ENCODE results near the gene GREB1.

GREB1 gene

DNA sequence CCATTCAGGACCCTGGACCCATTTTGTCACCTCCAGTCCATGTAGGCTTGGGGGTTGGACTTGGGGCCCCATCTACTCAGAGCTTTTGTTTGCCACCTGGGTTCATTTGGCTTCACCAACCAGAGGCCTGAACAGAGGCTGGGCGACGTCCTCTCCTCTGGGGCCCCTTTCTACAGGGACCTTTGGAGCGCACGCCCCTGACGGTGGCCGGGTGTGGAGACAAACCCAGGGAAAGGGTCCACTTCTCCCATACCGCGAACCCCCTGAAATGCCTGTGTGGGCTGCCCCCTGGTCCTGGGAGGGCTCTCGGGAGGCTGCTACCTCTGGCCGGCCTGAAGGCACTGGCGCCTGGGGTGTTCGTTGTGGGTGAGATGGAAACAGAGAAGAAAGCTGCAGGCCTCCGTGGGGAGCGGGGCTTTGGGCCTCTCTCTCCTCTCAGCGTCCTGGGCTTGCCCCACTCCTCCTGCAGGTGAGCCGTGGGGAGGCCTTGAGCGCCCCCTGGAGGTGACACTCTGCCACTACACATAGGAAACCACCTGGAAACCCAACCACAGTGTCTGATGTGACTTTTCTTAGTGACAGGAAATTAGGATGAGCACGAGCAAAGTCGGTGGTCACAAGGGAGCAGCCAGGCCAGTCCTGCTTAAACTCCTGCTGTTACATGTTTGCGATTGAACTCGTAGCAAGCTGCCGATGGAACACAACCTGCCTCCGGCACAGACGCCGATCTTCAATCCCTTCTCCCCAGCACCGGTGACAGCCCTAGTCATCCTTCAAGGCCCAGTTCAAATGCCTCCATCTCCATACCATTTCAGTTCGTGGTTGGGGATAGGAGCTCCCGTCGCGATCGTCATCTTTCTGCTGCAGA, 148.1 kb downstream of the GREB1 start:
- H3K9me2 ChIP-seq (replicated peaks; ENCODE audit: insufficient read depth, low read length): no peaks in the 10 kb centered on the region
- H3F3A ChIP-seq (ENCODE audit: insufficient read depth): no peaks in the 10 kb centered on the region
- H3K4me3 ChIP-seq (ENCODE audit: insufficient read depth, low read length, poor library complexity, severe bottlenecking): no peak overlapping the region
- H3K27me3 ChIP-seq (ENCODE audit: low read length): no peaks in the 10 kb centered on the region
- no peak overlapping the region for H3K4me2 ChIP-seq (ENCODE audit: low read depth, low read length, poor library complexity, severe bottlenecking)
- TF ChIP-seq EZH2phosphoT487 (conservative IDR thresholded peaks at IDR 0.05; ENCODE audit: low read length): no peak
- TF ChIP-seq, protein P1, sequence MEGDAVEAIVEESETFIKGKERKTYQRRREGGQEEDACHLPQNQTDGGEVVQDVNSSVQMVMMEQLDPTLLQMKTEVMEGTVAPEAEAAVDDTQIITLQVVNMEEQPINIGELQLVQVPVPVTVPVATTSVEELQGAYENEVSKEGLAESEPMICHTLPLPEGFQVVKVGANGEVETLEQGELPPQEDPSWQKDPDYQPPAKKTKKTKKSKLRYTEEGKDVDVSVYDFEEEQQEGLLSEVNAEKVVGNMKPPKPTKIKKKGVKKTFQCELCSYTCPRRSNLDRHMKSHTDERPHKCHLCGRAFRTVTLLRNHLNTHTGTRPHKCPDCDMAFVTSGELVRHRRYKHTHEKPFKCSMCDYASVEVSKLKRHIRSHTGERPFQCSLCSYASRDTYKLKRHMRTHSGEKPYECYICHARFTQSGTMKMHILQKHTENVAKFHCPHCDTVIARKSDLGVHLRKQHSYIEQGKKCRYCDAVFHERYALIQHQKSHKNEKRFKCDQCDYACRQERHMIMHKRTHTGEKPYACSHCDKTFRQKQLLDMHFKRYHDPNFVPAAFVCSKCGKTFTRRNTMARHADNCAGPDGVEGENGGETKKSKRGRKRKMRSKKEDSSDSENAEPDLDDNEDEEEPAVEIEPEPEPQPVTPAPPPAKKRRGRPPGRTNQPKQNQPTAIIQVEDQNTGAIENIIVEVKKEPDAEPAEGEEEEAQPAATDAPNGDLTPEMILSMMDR (IDR thresholded peaks at IDR 0.05; ENCODE audit: insufficient read depth, low read length, poor library complexity, severe bottlenecking): peak; percentile 92
- no peaks in the 10 kb centered on the region for H3K9me3 ChIP-seq (ENCODE audit: insufficient read depth, low read length)
- no peak overlapping the region for H3K27ac ChIP-seq (ENCODE audit: low read depth, low read length)
- no peaks in the 10 kb centered on the region for H4K20me1 ChIP-seq (ENCODE audit: low read depth, low read length)
- no peaks in the 10 kb centered on the region for H3K79me2 ChIP-seq (ENCODE audit: insufficient read depth, low read length)
- H3K9ac ChIP-seq (ENCODE audit: low read length): no peak overlapping the region
- H3K36me3 ChIP-seq (ENCODE audit: low read length): no peaks in the 10 kb centered on the region
- no peak overlapping the region for H2AFZ ChIP-seq (ENCODE audit: low read depth, low read length, severe bottlenecking)

DNA sequence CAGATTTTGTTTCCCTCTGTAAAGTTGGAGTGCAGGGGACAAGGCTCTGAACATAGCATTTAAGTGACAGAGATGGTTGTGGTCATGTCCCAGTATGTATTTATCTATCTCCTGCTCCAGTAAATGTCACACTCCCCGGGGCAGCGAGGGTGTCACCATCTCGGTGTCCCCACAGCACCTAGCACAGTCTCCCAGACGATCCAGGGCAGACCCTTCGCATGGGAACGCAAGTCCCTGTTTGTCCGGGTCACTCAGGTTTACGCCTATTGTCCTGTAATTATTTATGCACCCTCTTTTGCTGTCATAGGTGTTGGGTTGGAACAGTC, 148.7 kb downstream of the GREB1 start:
- Histone ChIP-seq H3K9me3 (ENCODE audit: insufficient read depth, low read length) (no peaks in the 10 kb centered on the region), H3K9ac (ENCODE audit: low read length) (no peak overlapping the region), H3K79me2 (ENCODE audit: insufficient read depth, low read length) (no peaks in the 10 kb centered on the region), H3K4me2 (ENCODE audit: low read depth, low read length, poor library complexity, severe bottlenecking) (no peak overlapping the region), H3K27ac (ENCODE audit: low read depth, low read length) (no peak overlapping the region), H3K9me2 (replicated peaks; ENCODE audit: insufficient read depth, low read length) (no peaks in the 10 kb centered on the region), H2AFZ (ENCODE audit: low read depth, low read length, severe bottlenecking) (no peak overlapping the region), H3F3A (ENCODE audit: insufficient read depth) (no peaks in the 10 kb centered on the region), H4K20me1 (ENCODE audit: low read depth, low read length) (no peaks in the 10 kb centered on the region), H3K36me3 (ENCODE audit: low read length) (no peaks in the 10 kb centered on the region), H3K27me3 (ENCODE audit: low read length) (no peaks in the 10 kb centered on the region), H3K4me3 (ENCODE audit: insufficient read depth, low read length, poor library complexity, severe bottlenecking) (no peak overlapping the region)
- TF ChIP-seq, protein P1 (IDR thresholded peaks at IDR 0.05; ENCODE audit: insufficient read depth, low read length, poor library complexity, severe bottlenecking): no peak

- no peak overlapping the region for H3K4me3 ChIP-seq (ENCODE audit: insufficient read depth, low read length, poor library complexity, severe bottlenecking)
- H2AFZ ChIP-seq (ENCODE audit: low read depth, low read length, severe bottlenecking): no peak overlapping the region
- H3K79me2 ChIP-seq (ENCODE audit: insufficient read depth, low read length): no peaks in the 10 kb centered on the region
- no peak overlapping the region for H3K9ac ChIP-seq (ENCODE audit: low read length)
- H3K4me2 ChIP-seq (ENCODE audit: low read depth, low read length, poor library complexity, severe bottlenecking): no peak overlapping the region
- no peak overlapping the region for H3K27ac ChIP-seq (ENCODE audit: low read depth, low read length)
- H3K9me2 ChIP-seq (replicated peaks; ENCODE audit: insufficient read depth, low read length): no peaks in the 10 kb centered on the region
- H3K27me3 ChIP-seq (ENCODE audit: low read length): no peaks in the 10 kb centered on the region
- no peaks in the 10 kb centered on the region for H4K20me1 ChIP-seq (ENCODE audit: low read depth, low read length)
- no peaks in the 10 kb centered on the region for H3F3A ChIP-seq (ENCODE audit: insufficient read depth)
- H3K36me3 ChIP-seq (ENCODE audit: low read length): no peaks in the 10 kb centered on the region
- H3K9me3 ChIP-seq (ENCODE audit: insufficient read depth, low read length): no peaks in the 10 kb centered on the region
- TF ChIP-seq, protein P1 (IDR thresholded peaks at IDR 0.05; ENCODE audit: insufficient read depth, low read length, poor library complexity, severe bottlenecking): no peak
- no peak for TF ChIP-seq EZH2phosphoT487 (conservative IDR thresholded peaks at IDR 0.05; ENCODE audit: low read length)
These were observed 149.6 kb downstream of the GREB1 start for GRCh38 chr2:11683476-11683875.
